22Rv1 (cell line): ENCODE results near the gene NENF.

ENCODE experiments used
- H3K27ac ChIP-seq: fragments of 450-650 bp; 2 replicates; pipeline ENCODE4 v1.5.1; 2017
- CTCF ChIP-seq: fragments of 450-650 bp; IDR thresholded peaks from 2 replicates; pipeline ENCODE4 v1.5.1; 2017; ENCODE audit warnings: mild to moderate bottlenecking
- ZFX ChIP-seq: fragments of 450-650 bp; IDR thresholded peaks from 2 replicates; pipeline ENCODE4 v1.6.1; 2017; ENCODE audit warnings: antibody characterized with exemption, borderline replicate concordance

Gene NENF

GRCh38 chr1:212401838-212402582 lies 30.7 kb upstream of the NENF start:
- H3K27ac ChIP-seq, result no peak overlapping the region
- TF ChIP-seq CTCF (no peak), ZFX (no peak)

GRCh38 chr1:212402666-212403321 lies 29.9 kb upstream of the NENF start:
- H3K27ac ChIP-seq, result no peak overlapping the region
- TF ChIP-seq CTCF (no peak), ZFX (no peak)

GRCh38 chr1:212410231-212410820 lies 22.4 kb upstream of the NENF start:
- H3K27ac ChIP-seq, result no peak overlapping the region
- no peak for TF ChIP-seq ZFX
- TF ChIP-seq CTCF, result no peak

GRCh38 chr1:212412374-212412773 lies 20.3 kb upstream of the NENF start:
- no peak overlapping the region for H3K27ac ChIP-seq
- TF ChIP-seq CTCF (no peak), ZFX (no peak)

- H3K27ac ChIP-seq, result no peak overlapping the region; the same call in 1 of the 2 replicates
- no peak for TF ChIP-seq CTCF
- TF ChIP-seq ZFX, result no peak
These were observed 18.8 kb upstream of the NENF start for GRCh38 chr1:212413902-212414327.

GRCh38 chr1:212414328-212415106 lies 18.2 kb upstream of the NENF start, which contains the start of gene PACC1:
PACC1 (minus strand) TSS chr1:212414886; CDS start chr1:212414757, 129 bp downstream.
- H3K27ac ChIP-seq, result peak within 1 kb of the TSS; percentile 51
- TF ChIP-seq CTCF (no peak), ZFX (no peak)
